GM18951 (cell line): ENCODE measurements around the gene FAM107B.

ENCODE experiments used
- POLR2A ChIP-seq: IDR thresholded peaks from 4 replicates; pipeline ENCODE4 v1.6.1; 2011; ENCODE audit warnings: mild to moderate bottlenecking; ENCODE audit not compliant: insufficient read length, insufficient read depth; ENCODE audit errors: extremely low read depth
- in situ Hi-C: fragments of 300-500 bp; cut with MboI; formaldehyde crosslinking; loops from one replicate; pipeline ENCODE4 v1.12.0; 2022; ENCODE audit warnings: low sequenced_read_pairs, mixed read lengths, inconsistent platforms; ENCODE audit not compliant: unreplicated experiment

Gene FAM107B

DNA sequence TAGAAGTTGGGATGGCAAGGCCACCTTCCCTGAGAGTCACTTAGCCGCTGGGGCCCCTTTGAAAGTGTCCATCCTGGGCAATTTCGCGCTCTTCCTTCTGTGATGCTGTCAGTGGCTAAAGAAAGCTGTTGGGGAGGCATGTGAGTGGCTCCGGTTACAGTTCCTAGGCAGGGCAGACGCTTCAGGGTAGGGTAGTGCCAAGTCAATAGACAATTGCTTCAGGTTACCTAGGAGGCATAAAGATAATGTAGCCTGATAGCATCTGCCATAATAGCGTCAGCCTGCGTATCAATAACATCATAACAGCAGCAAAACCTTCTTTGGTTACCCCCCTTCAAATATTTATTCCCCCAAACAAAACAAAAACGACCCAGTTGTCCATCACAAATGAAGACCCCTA lies at the start of gene FAM107B:
Gene FAM107B (minus strand): TSS at position 101 of the 400 bp plus-strand sequence. CDS start 234 bp downstream, outside the sequence.
- TF ChIP-seq POLR2A = no peak
- in situ Hi-C loops = no loop called here

DNA sequence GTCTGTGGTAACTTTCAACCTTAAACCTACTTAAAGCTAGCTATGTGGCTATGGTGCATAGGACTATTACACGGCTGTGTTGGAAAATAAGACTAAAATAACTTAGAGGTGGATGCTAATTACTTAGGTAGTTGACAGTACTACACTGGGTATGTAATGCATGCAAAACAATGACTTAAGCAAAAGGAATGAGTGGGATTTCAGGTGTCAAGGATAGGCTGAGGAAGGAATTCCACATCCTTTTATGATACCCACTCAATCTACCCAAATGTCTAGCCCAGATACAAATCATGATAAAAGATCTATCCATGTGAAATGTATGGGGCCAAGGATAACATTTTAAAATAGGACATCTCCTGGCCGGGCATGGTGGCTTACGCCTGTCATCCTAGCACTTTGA lies 49.3 kb upstream of the FAM107B start:
- TF ChIP-seq POLR2A = no peak
- in situ Hi-C loops = loop anchor here (10.0 to 25.0 kb wide), 2 partner anchors 229 to 312 kb away; no protein-coding TSS in a partner anchor

DNA sequence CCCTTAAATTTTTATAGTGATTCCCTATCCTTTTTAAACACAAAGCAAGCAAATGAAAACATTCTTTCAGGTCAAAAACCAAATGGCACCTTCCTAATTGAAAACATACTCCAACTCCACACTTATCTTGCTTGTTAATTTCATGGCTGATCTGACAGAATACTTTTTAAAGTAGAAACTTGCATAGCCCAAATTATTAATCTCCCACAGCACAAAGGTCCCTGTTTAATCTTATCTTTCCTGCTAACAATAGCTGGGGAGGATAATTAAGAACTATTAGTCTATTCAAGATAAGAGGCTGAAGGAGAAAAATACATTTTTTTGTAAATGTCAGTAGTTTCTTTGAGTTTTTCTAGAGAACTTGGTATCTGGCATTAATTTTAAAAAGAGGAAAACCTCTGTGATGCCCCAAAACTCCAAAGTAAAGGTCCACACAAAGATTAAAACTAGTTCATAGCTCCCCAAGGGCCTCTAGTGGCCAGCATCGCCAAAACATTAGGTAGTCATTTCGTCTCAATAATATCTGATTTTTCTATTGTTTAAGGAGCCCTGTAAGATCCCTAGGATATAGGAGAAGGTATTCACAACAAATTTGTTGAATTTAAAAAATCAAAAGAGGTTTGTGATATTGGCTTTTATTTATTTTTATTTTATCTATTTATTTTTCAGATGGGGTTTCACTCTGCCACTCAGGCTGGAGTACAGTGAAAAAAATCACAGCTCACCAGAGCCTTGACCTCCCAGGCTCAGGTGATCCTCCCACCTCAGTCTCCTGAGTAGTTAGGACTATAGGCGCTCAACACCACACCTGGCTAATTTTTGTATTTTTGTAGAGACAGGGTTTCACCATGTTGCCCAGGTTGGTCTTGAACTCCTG lies 48.4 kb upstream of the FAM107B start:
- TF ChIP-seq POLR2A = no peak
- in situ Hi-C loops = loop anchor here (10.0 to 25.0 kb wide), 2 partner anchors 228 to 311 kb away; no protein-coding TSS in a partner anchor

DNA sequence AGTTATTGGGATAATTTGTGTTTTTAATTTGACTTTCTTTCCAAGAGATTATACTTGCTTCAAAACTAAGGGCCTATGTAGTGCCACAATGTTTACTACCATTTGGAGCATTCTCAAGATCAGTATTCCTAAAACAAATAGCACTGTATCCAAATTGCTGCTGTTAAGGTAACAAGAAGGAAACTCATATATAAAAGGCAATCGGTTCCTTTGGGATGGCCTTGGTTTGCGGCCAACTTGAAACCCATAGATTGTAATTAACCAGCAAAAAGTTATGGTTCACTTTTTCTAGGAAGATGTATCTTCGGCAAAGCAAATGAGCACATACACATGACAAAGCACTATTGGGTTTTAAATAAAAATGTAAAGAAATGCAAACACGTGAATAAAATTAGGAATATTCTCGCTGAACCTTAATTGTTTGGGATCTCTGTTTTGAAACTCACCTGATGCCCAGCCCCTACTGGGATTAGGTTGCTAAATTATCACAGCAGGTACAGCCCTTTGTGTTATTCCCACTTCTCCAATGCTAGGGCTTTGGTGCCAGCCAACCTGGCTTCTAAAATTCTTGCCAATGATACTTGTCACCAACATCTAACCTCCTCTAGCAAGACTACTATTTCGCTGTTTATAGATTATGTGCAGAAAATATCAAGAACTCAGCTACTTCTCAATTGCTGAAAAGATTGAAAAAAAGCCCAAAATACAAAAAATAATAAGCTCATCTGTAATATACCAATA lies 47.1 kb upstream of the FAM107B start:
- TF ChIP-seq POLR2A = no peak
- in situ Hi-C loops = loop anchor here (10.0 to 25.0 kb wide), 2 partner anchors 227 to 310 kb away; no protein-coding TSS in a partner anchor

DNA sequence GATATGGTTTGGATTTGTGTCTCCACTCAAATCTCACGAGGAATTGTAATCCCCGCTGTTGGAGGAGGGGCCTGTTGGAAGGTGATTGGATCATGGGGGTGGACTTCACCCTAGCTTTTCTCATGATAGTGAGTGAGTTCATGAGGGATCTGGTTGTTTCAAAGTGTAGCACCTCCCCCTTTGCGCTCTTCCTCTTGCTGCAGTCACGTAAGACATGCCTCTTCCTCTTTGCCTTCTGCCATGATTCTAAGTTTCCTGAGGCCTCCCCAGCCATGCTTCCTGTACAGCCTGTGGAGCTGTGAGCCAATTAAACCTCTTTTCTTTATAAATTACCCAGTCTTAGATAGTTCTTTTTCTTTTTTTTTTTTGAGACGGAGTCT lies 46.1 kb upstream of the FAM107B start:
- no peak for TF ChIP-seq POLR2A
- in situ Hi-C loops = loop anchor here (10.0 to 25.0 kb wide), 2 partner anchors 226 to 308 kb away; no protein-coding TSS in a partner anchor

DNA sequence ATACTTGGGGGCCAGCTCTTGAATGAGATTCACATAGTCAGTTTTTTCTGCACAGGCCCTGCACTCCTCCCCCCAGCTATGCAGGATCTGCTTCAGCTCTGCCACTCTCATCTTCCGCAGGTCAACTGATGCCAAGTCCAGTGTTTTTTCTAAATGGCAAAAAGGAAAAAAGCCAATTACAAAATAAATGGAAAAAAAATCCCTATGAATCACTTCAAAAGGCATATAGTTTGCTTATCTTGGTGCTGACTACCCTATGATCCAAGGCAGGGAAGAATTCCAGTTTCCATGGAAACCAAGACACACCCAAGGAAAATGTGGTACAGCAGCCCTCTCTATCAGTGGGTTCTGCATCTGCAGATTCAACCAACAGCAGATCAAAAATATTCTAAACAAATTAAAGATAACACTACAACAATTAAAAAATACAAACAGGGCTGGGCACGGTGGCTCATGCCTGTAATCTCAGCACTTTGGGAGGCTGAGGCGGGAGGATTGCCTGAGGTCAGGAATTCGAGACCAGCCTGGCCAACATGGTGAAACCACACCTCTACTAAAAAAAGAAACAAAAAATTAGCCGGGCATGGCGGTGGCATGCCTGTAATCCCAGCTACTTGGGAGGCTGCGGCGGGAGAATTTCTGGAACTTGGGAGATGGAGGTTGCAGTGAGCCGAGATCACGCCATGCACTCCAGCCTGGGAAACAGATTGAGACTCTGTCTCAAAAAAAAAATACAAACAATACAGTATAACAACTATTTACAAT lies 45.5 kb upstream of the FAM107B start:
- in situ Hi-C loops = loop anchor here (10.0 to 25.0 kb wide), 2 partner anchors 225 to 308 kb away; no protein-coding TSS in a partner anchor
- no peak for TF ChIP-seq POLR2A

DNA sequence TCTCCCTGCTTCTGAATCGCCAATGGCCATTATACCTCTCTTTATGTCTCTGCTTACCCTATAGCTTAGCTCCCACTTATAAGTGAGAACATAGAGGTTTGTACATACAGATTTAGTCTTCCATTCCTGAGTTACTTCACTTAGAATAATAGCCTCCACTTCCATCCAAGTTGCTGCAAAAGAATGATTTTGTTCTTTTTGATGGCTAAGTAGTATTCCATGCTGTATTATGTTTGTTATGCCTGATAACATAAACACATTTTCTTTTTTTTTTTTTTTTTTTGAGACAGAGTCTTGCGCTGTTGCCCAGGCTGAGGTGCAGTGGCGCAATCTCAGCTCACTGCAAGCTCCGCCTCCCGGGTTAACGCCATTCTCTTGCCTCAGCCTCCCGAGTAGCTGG lies 42.0 kb upstream of the FAM107B start:
- in situ Hi-C loops = loop anchor here (25.0 kb wide), 1 partner anchor 304 kb away; no protein-coding TSS in a partner anchor

DNA sequence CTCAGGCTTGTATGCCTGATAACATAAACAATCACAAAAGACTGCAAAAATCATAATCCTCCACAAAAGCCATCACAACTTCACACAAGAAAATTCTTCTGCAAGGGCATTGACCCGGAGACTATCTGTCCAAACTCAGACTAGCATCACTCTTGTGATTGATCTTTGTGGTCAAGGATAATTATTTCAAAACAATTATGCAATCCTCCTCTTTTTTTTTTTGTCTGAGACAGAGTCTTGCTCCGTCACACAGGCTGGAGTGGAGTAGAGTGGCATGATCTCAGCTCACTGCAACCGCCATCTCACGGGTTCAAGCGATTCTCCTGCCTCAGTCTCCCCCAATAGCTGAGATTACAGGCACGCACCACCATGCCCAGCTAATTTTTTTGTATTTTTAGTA lies 41.0 kb upstream of the FAM107B start:
- in situ Hi-C loops = loop anchor here (25.0 kb wide), 1 partner anchor 303 kb away; no protein-coding TSS in a partner anchor

DNA sequence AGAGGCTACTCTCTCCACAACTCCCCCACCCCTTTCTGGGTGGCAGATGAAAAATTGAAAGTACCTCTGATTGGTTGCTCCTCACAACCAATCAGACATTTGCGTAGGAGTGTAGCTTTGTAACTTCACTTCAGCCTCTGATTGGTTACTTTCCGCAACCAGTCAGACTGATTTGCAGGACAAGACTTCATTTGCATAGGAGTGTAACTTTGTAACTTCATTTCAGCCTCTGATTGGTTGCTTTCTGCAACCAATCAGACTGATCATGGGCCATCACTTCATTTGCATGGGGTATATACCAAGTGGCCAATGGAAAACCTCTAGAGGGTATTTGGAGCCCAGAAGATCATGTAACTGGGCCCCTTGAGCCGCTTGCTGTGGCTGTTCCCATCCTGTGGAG lies 37.6 kb upstream of the FAM107B start:
- in situ Hi-C loops = loop anchor here (25.0 kb wide), 1 partner anchor 300 kb away; no protein-coding TSS in a partner anchor
- TF ChIP-seq POLR2A = no peak

More for the DNA sequence above, 41.0 kb upstream of the FAM107B start:
- no peak for TF ChIP-seq POLR2A

DNA sequence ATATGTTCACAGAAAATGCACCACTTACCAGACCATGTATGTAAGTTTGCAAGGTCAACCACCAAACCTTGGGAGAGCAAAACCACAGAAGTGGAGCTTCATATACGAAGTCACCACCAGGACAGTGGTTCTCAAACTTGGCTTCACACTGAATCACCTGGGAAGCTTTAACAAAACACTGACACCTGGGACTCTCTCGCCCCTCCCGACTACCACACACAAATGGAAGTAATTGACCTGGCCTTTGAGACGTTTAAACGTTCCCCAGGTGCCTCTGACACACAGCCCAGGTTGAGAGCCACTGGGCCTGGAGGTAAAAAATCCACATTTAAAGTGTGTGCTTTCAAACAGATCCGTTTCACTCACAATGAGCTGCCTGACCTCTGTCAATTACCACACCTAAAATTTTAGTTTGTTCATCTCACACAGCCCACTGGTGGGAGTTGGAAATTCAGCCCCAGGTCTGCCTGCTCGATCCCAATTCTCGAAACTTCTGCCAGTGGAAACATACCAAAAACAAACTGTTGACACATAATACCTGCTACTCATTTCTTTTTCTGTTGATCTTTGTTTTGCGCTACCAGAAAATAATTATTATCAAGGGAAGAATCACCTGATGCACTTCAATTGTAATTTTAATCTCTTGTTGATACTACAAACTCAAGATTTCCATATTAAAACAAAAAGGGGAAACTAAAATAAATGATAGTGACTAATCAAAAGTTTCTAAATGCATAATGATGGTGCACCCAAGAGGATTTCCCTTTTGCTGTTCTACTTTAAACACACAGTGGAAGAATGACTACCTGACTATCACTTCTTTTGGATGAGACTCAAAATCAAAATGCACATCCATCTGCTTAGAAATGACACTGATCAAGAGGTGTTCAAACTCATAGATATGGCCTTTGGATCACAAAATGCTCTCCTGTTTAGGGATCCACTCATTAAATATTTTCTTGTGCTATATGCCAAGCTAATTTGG lies 36.6 kb upstream of the FAM107B start:
- in situ Hi-C loops = loop anchor here (25.0 kb wide), 1 partner anchor 299 kb away; no protein-coding TSS in a partner anchor

DNA sequence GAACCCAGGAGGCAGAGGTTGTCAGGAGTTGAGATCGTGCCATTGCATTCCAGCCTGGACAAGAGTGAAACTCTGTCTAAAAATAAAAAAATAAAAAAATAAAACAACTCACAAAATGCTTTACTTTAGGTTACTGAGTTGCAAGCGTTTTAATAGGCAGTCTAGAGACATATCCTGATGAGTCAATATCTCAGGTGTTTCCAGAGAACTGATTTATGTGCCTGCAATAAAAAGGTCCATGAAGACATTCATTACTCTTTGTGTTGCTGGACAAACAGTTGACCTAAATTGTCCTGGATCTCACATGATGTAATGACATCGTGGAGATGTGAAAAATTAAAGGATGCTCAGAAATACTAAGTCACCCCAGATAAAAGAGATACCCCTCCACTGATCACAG lies 31.6 kb upstream of the FAM107B start:
- in situ Hi-C loops = loop anchor here (25.0 kb wide), 1 partner anchor 294 kb away; no protein-coding TSS in a partner anchor
- TF ChIP-seq POLR2A = no peak

More for the DNA sequence above, 36.6 kb upstream of the FAM107B start:
- TF ChIP-seq POLR2A = no peak

DNA sequence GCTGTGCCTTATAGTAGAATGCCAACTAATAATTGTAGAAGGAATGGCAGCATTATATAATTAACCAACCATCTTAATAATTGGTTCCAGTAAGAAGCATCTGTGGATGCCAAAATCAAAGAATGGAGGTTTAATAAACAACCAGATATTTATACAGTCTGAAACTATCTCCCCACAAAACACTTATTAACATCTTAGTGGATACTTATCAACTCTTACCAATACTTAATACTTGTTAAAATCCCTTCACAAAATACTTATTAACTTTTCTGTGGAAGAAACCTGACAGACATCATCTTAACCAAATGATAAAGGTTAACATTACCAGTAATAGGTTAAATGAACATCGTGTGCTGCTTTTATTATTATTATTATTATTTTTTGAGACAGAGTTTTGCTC lies 29.1 kb upstream of the FAM107B start:
- in situ Hi-C loops = loop anchor here (25.0 kb wide), 1 partner anchor 292 kb away; no protein-coding TSS in a partner anchor
- TF ChIP-seq POLR2A = no peak
